Loucy (cell line): ENCODE measurements around the gene TNIP1.

ENCODE experiments used
- CTCF ChIP-seq: fragments of 200-600 bp; sonication (generic); conservative IDR thresholded peaks from 2 replicates; pipeline ENCODE4 v1.5.1; 2014; ENCODE audit warnings: mild to moderate bottlenecking, antibody characterized with exemption, low read length
- EZH2phosphoT487 ChIP-seq: fragments of 200-600 bp; IDR thresholded peaks from 2 replicates; pipeline ENCODE4 v1.6.1; 2018; ENCODE audit warnings: antibody characterized with exemption, mild to moderate bottlenecking, moderate library complexity, borderline replicate concordance

GRCh38 chr5:151017897-151018296 lies 62.9 kb downstream of the TNIP1 start:
- TF ChIP-seq CTCF, result no peak
- no peak for TF ChIP-seq EZH2phosphoT487
